HepG2 (cell line): ENCODE results near the gene KBTBD13. TPM values are rescaled to one million over a fixed set of nuclear protein-coding genes. Genes with fewer than 3 reads are reported as not detected.
A peak's percentile ranks its signal among the peaks of the same experiment; 100 is the strongest.

Experiments used
- ARID5B ChIP-seq: IDR thresholded peaks from 2 replicates; pipeline ENCODE4 v1.4.0; 2020; ENCODE audit warnings: mild to moderate bottlenecking, missing genetic modification reagents
- CTCF ChIP-seq: sonication (generic); formaldehyde crosslinking; IDR thresholded peaks from 2 replicates; pipeline ENCODE4 v1.5.0; 2020; ENCODE audit warnings: mild to moderate bottlenecking, missing genetic modification reagents, moderate library complexity
- EED ChIP-seq: sonication (generic); formaldehyde crosslinking; IDR thresholded peaks from 2 replicates; pipeline ENCODE4 v1.5.0; 2020; ENCODE audit warnings: mild to moderate bottlenecking, missing genetic modification reagents
- GZF1 ChIP-seq: sonication (generic); formaldehyde crosslinking; IDR thresholded peaks from 2 replicates; pipeline ENCODE4 v1.5.1; 2020; ENCODE audit warnings: mild to moderate bottlenecking, missing genetic modification reagents
- HDAC1 ChIP-seq: sonication (generic); formaldehyde crosslinking; IDR thresholded peaks from 2 replicates; pipeline ENCODE4 v1.5.1; 2020; ENCODE audit warnings: mild to moderate bottlenecking, missing genetic modification reagents
- HMGXB3 ChIP-seq: sonication (generic); formaldehyde crosslinking; IDR thresholded peaks from 2 replicates; pipeline ENCODE4 v1.4.0; 2020; ENCODE audit warnings: missing genetic modification reagents, borderline replicate concordance
- POGZ ChIP-seq: sonication (generic); formaldehyde crosslinking; IDR thresholded peaks from 2 replicates; pipeline ENCODE4 v1.4.0; 2020; ENCODE audit warnings: mild to moderate bottlenecking, missing genetic modification reagents
- RXRA ChIP-seq: sonication (generic); formaldehyde crosslinking; IDR thresholded peaks from 2 replicates; pipeline ENCODE4 v1.5.1; 2020; ENCODE audit warnings: missing genetic modification reagents
- SMAD3 ChIP-seq: sonication (generic); formaldehyde crosslinking; IDR thresholded peaks from 2 replicates; pipeline ENCODE4 v1.4.0; 2020; ENCODE audit warnings: missing genetic modification reagents
- SOX6 ChIP-seq, 2 experiments: fragments of 450-650 bp in 1 of 2; sonication (generic) in 1 of 2; formaldehyde crosslinking in 1 of 2; IDR thresholded peaks; 2 replicates each; pipeline versions ENCODE4 v1.4.0 to v1.6.1; 2017 to 2020; ENCODE audit warnings: antibody characterized with exemption in 1 of 2, mild to moderate bottlenecking in 1 of 2, missing genetic modification reagents in 1 of 2
- TOPORS ChIP-seq: sonication (generic); formaldehyde crosslinking; IDR thresholded peaks from 2 replicates; pipeline ENCODE4 v1.8.0; 2023; ENCODE audit warnings: mild to moderate bottlenecking, missing genetic modification reagents
- TP53 ChIP-seq: sonication (generic); formaldehyde crosslinking; conservative IDR thresholded peaks from 2 replicates; pipeline ENCODE4 v1.4.0; 2020; ENCODE audit warnings: missing genetic modification reagents
- ZFX ChIP-seq: sonication (generic); formaldehyde crosslinking; IDR thresholded peaks from 2 replicates; pipeline ENCODE4 v1.4.0; 2020; ENCODE audit warnings: mild to moderate bottlenecking, low read depth, missing genetic modification reagents, moderate library complexity
- ZNF124 ChIP-seq: sonication (generic); formaldehyde crosslinking; IDR thresholded peaks from 2 replicates; pipeline ENCODE4 v1.4.0; 2020; ENCODE audit warnings: missing genetic modification reagents
- ZNF136 ChIP-seq: sonication (generic); formaldehyde crosslinking; IDR thresholded peaks from 2 replicates; pipeline ENCODE4 v1.8.1; 2022; ENCODE audit warnings: low read depth, mild to moderate bottlenecking, moderate library complexity, missing genetic modification reagents
- ZNF331 ChIP-seq: sonication (generic); formaldehyde crosslinking; IDR thresholded peaks from 2 replicates; pipeline ENCODE4 v1.4.0; 2020; ENCODE audit warnings: missing genetic modification reagents
- ZNF33B ChIP-seq: sonication (generic); formaldehyde crosslinking; IDR thresholded peaks from 2 replicates; pipeline ENCODE4 v1.5.1; 2020; ENCODE audit warnings: mild to moderate bottlenecking, missing genetic modification reagents
- ZNF619 ChIP-seq: sonication (generic); formaldehyde crosslinking; IDR thresholded peaks from 2 replicates; pipeline ENCODE4 v1.4.0; 2020; ENCODE audit warnings: mild to moderate bottlenecking, missing genetic modification reagents
- ZNF749 ChIP-seq: sonication (generic); formaldehyde crosslinking; IDR thresholded peaks from 2 replicates; pipeline ENCODE4 v1.8.0; 2022; ENCODE audit warnings: mild to moderate bottlenecking, missing genetic modification reagents, moderate library complexity, borderline replicate concordance
- polyA plus RNA-seq, 8 experiments: library from polyadenylated mRNA; depleted of rRNA in 3 of 8; stranded (reverse) in 7 of 8; unstranded in 1 of 8; fragments of >200 nt; fragmentation: Illumina TruSeq in 4 of 8; extraction: Trizol in 4 of 8; gene quantifications; 2 replicates each; pipeline versions ENCODE4 v1.2.1 to v1.2.3, GENCODE V29; 2011 to 2016; ENCODE audit warnings: low read depth in 4 of 8, missing spikeins in 1 of 8, mixed read lengths in 1 of 8; ENCODE audit not compliant: insufficient read depth in 1 of 8
- total RNA-seq, 5 experiments: library from RNA; depleted of rRNA; stranded (reverse); fragments of >200 nt; fragmentation: Illumina TruSeq; extraction: Trizol; gene quantifications; 2 replicates each; pipeline ENCODE4 v1.2.3, GENCODE V29; 2016; ENCODE audit warnings: low read depth in 1 of 5

KBTBD13 gene
- total and polyA plus RNA-seq, 2 of the 13 experiments (the other 11 are each of a cell fraction or from before 2014, with no cell fraction given): not detected

- TF ChIP-seq ARID5B (CRISPR knock-in tag): peak; percentile 59
- peak; percentile 37; the same call in 1 of the 2 replicates for TF ChIP-seq HMGXB3
- no peak for TF ChIP-seq ZNF33B (CRISPR knock-in tag)
- TF ChIP-seq ZNF749 (CRISPR knock-in tag): no peak
- TF ChIP-seq SOX6 (IDR thresholded peaks at IDR 0.05): no peak
- TF ChIP-seq SOX6 (CRISPR knock-in tag; IDR thresholded peaks at IDR 0.05): peak; percentile 40; the same call in 1 of the 2 replicates
- peak; percentile 98 for TF ChIP-seq CTCF (CRISPR knock-in tag)
- TF ChIP-seq ZNF331 (CRISPR knock-in tag): peak; percentile 69; the same call in 1 of the 2 replicates
- TF ChIP-seq POGZ (CRISPR knock-in tag): no peak
- no peak for TF ChIP-seq TP53 (CRISPR knock-in tag)
- TF ChIP-seq GZF1: no peak
- peak; percentile 13; the same call in 1 of the 2 replicates for TF ChIP-seq HDAC1 (CRISPR knock-in tag)
- TF ChIP-seq RXRA: peak; percentile 47
- no peak for TF ChIP-seq TOPORS (CRISPR knock-in tag)
- 0 out of 2 replicates have a peak, but pooled peaks have one; percentile 71 for TF ChIP-seq ZNF124 (CRISPR knock-in tag)
- 0 out of 2 replicates have a peak, but pooled peaks have one; percentile 29 for TF ChIP-seq ZNF619 (CRISPR knock-in tag)
- TF ChIP-seq ZFX (CRISPR knock-in tag): peak; percentile 80
- TF ChIP-seq ZNF136 (CRISPR knock-in tag): no peak
- no peak for TF ChIP-seq EED (CRISPR knock-in tag)
- TF ChIP-seq SMAD3 (CRISPR knock-in tag): peak; percentile 73; the same call in 1 of the 2 replicates
Measured at GRCh38 chr15:65054333-65055200, 22.0 kb upstream of the KBTBD13 start (continued).
